Smooth muscle cell (in vitro differentiated cells): Measurements from ENCODE around the gene MSRB1. TPM values are rescaled to one million over a fixed set of nuclear protein-coding genes. Genes with fewer than 3 reads are reported as not detected.

ENCODE experiments used
- DNase-seq: peaks from one replicate; lab custom pipeline; 2025; ENCODE audit not compliant: unreplicated experiment; lab: John Stamatoyannopoulos, UW
- H2AFZ ChIP-seq: fragments of 200-600 bp; sonication (generic); 2 replicates; pipeline ENCODE4 v1.6.0; 2016; ENCODE audit warnings: antibody characterized with exemption, low read depth, mild to moderate bottlenecking
- H3F3A ChIP-seq: fragments of 200-600 bp; sonication (generic); 2 replicates; pipeline ENCODE4 v1.6.0; 2017; ENCODE audit warnings: antibody characterized with exemption, low read depth
- H3K27ac ChIP-seq: fragments of 200-600 bp; sonication (generic); 2 replicates; pipeline ENCODE4 v1.5.1; 2016; ENCODE audit warnings: low read depth, mild to moderate bottlenecking
- H3K27me3 ChIP-seq: fragments of 200-600 bp; sonication (generic); 2 replicates; pipeline ENCODE4 v1.6.1; 2016; ENCODE audit warnings: low read depth, mild to moderate bottlenecking
- H3K36me3 ChIP-seq: fragments of 200-600 bp; sonication (generic); 2 replicates; pipeline ENCODE4 v1.5.1; 2016; ENCODE audit warnings: low read depth
- H3K4me1 ChIP-seq: fragments of 200-600 bp; sonication (generic); 2 replicates; pipeline ENCODE4 v1.5.1; 2016; ENCODE audit warnings: low read depth
- H3K4me2 ChIP-seq: fragments of 200-600 bp; sonication (generic); 2 replicates; pipeline ENCODE4 v1.6.0; 2016; ENCODE audit warnings: mild to moderate bottlenecking
- H3K4me3 ChIP-seq: fragments of 200-600 bp; sonication (generic); 2 replicates; pipeline ENCODE4 v1.5.1; 2016; ENCODE audit warnings: mild to moderate bottlenecking
- H3K79me2 ChIP-seq: fragments of 200-600 bp; sonication (generic); 2 replicates; pipeline ENCODE4 v1.6.0; 2016; ENCODE audit warnings: low read depth, mild to moderate bottlenecking
- H3K9ac ChIP-seq: fragments of 200-600 bp; sonication (generic); 2 replicates; pipeline ENCODE4 v1.6.0; 2016; ENCODE audit warnings: low read depth
- H3K9me3 ChIP-seq: fragments of 200-600 bp; sonication (generic); replicated peaks from 2 replicates; pipeline ENCODE4 v1.5.1; 2016; ENCODE audit warnings: low read depth
- H4K20me1 ChIP-seq: fragments of 200-600 bp; sonication (generic); 2 replicates; pipeline ENCODE4 v1.6.0; 2016; ENCODE audit warnings: low read depth
- WGBS: methylation state at CpG from one replicate; pipeline ENCODE4 v1.1.7; 2016; ENCODE audit warnings: low lambda C conversion rate; 5-methylcytosine and 5-hydroxymethylcytosine counted together
- polyA plus RNA-seq: library from polyadenylated mRNA; unstranded; fragments of >200 nt; fragmentation: Nextera tagmentation; extraction: Ambion mirVana; gene quantifications from 2 replicates; pipeline ENCODE4 v1.2.1, GENCODE V29; 2016
- total RNA-seq: library from RNA; depleted of rRNA; stranded (reverse); fragments of >200 nt; gene quantifications from 2 replicates; pipeline ENCODE4 v1.2.3, GENCODE V29; 2014
- TF ChIP-seq, protein P1 (sequence below): fragments of 200-600 bp; sonication (generic); IDR thresholded peaks from 2 replicates; pipeline ENCODE4 v1.5.1; 2017; ENCODE audit warnings: borderline replicate concordance, mild to moderate bottlenecking, antibody characterized with exemption; ENCODE audit not compliant: insufficient read depth, poor library complexity, severe bottlenecking

Gene MSRB1
- total and polyA plus RNA-seq, 2 experiments from 2014 or later: 9.9 to 21.8 TPM

GRCh38 chr16:1979271-1980029 lies 36.5 kb upstream of the MSRB1 start:
- peak overlapping the region; percentile 78 for H3K4me2 ChIP-seq
- WGBS: 4% methylated on average over 42 of the region's 70 CpGs
- H3K27ac ChIP-seq: no peak overlapping the region

GRCh38 chr16:1978476-1979120 lies 35.6 kb upstream of the MSRB1 start:
- no peak for DNase-seq
- Histone ChIP-seq H3K4me1 (peaks cover 19% of the 10 kb centered on the region), H2AFZ (no peak overlapping the region), H4K20me1 (no peaks in the 10 kb centered on the region), H3K4me3 (peak overlapping the region; percentile 30), H3K9me3 (no peaks in the 10 kb centered on the region), H3K36me3 (no peaks in the 10 kb centered on the region), H3K4me2 (peak overlapping the region; percentile 78), H3K27ac (no peak overlapping the region), H3F3A (no peaks in the 10 kb centered on the region), H3K79me2 (peaks cover 2% of the 10 kb centered on the region), H3K9ac (no peak overlapping the region), H3K27me3 (peaks cover 54% of the 10 kb centered on the region)
- TF ChIP-seq, protein P1, sequence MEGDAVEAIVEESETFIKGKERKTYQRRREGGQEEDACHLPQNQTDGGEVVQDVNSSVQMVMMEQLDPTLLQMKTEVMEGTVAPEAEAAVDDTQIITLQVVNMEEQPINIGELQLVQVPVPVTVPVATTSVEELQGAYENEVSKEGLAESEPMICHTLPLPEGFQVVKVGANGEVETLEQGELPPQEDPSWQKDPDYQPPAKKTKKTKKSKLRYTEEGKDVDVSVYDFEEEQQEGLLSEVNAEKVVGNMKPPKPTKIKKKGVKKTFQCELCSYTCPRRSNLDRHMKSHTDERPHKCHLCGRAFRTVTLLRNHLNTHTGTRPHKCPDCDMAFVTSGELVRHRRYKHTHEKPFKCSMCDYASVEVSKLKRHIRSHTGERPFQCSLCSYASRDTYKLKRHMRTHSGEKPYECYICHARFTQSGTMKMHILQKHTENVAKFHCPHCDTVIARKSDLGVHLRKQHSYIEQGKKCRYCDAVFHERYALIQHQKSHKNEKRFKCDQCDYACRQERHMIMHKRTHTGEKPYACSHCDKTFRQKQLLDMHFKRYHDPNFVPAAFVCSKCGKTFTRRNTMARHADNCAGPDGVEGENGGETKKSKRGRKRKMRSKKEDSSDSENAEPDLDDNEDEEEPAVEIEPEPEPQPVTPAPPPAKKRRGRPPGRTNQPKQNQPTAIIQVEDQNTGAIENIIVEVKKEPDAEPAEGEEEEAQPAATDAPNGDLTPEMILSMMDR: no peak
- WGBS: 69% methylated on average over 26 of the region's 37 CpGs

More at GRCh38 chr16:1979271-1980029, 36.5 kb upstream of the MSRB1 start:
- no peaks in the 10 kb centered on the region for H3K9me3 ChIP-seq
- DNase-seq: no peak
- no peak overlapping the region for H3K9ac ChIP-seq
- H3K36me3 ChIP-seq: no peaks in the 10 kb centered on the region
- TF ChIP-seq, protein P1: no peak
- H3K79me2 ChIP-seq: no peaks in the 10 kb centered on the region
- H3K27me3 ChIP-seq: peaks cover 54% of the 10 kb centered on the region
- H2AFZ ChIP-seq: no peak overlapping the region
- peaks cover 1% of the 10 kb centered on the region for H3F3A ChIP-seq
- H4K20me1 ChIP-seq: no peaks in the 10 kb centered on the region
- H3K4me3 ChIP-seq: peak overlapping the region; percentile 30
- peaks cover 19% of the 10 kb centered on the region for H3K4me1 ChIP-seq

DNA sequence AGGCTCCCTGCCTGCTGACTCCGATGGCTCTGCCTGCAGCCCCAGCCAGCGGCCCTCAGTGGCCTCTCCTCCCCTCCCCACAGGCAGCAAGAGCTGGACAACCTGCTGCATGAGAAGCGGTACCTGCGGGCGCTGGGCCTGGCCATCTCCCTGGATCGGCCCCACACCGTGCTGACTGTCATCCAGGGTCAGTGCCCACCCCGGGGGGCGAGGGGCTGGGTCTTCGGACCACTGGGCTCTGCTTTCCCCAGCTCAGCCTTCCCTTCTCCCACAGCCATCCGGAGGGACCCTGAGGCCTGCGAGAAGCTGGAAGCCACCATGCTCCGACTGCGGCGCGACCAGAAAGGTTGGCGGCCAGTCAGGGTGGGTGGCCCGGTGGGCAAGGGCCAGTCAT lies 34.9 kb upstream of the MSRB1 start:
- Histone ChIP-seq H3K27me3 (peaks cover 52% of the 10 kb centered on the region), H3K4me2 (no peak overlapping the region), H3F3A (no peaks in the 10 kb centered on the region), H4K20me1 (no peaks in the 10 kb centered on the region), H3K9me3 (no peaks in the 10 kb centered on the region), H3K79me2 (peaks cover 9% of the 10 kb centered on the region), H3K9ac (no peak overlapping the region), H3K27ac (no peak overlapping the region), H3K4me3 (no peak overlapping the region), H3K36me3 (no peaks in the 10 kb centered on the region), H3K4me1 (peaks cover 21% of the 10 kb centered on the region), H2AFZ (no peak overlapping the region)
- no peak for DNase-seq
- TF ChIP-seq, protein P1: no peak
- WGBS: 97% methylated on average over 18 of the region's 18 CpGs
